IPS-20b (cell line): ENCODE data around the gene HSF2BP.
"Not testable (repeated sequence)": the region's sequence is repeated elsewhere in the genome, so short reads cannot be mapped to it uniquely, and the experiment has no call there.

Experiments
- H3K27ac ChIP-seq: one replicate; pipeline ENCODE4 v1.5.1; 2013; ENCODE audit warnings: low read length
- H3K27me3 ChIP-seq: 2 replicates; pipeline ENCODE4 v1.6.1; 2013; ENCODE audit warnings: mild to moderate bottlenecking, low read length, inconsistent platforms; ENCODE audit not compliant: insufficient read depth
- H3K36me3 ChIP-seq: 2 replicates; pipeline ENCODE4 v1.6.1; 2013; ENCODE audit warnings: low read depth, mild to moderate bottlenecking, inconsistent platforms, low read length, moderate library complexity; ENCODE audit not compliant: insufficient read depth
- H3K4me1 ChIP-seq: 2 replicates; pipeline ENCODE4 v1.6.1; 2013; ENCODE audit warnings: mild to moderate bottlenecking, control low read depth, inconsistent platforms, low read length, moderate library complexity; ENCODE audit not compliant: insufficient read depth
- H3K4me3 ChIP-seq: 2 replicates; pipeline ENCODE4 v1.5.1; 2013; ENCODE audit warnings: mild to moderate bottlenecking, low read length, inconsistent platforms
- H3K9ac ChIP-seq: 2 replicates; pipeline ENCODE4 v1.6.1; 2013; ENCODE audit warnings: low read depth, mild to moderate bottlenecking, inconsistent platforms, low read length, moderate library complexity
- H3K9me3 ChIP-seq: 2 replicates; pipeline ENCODE4 v1.6.1; 2013; ENCODE audit warnings: mild to moderate bottlenecking, low read depth, low read length, inconsistent platforms; ENCODE audit not compliant: insufficient read depth

The HSF2BP gene

DNA sequence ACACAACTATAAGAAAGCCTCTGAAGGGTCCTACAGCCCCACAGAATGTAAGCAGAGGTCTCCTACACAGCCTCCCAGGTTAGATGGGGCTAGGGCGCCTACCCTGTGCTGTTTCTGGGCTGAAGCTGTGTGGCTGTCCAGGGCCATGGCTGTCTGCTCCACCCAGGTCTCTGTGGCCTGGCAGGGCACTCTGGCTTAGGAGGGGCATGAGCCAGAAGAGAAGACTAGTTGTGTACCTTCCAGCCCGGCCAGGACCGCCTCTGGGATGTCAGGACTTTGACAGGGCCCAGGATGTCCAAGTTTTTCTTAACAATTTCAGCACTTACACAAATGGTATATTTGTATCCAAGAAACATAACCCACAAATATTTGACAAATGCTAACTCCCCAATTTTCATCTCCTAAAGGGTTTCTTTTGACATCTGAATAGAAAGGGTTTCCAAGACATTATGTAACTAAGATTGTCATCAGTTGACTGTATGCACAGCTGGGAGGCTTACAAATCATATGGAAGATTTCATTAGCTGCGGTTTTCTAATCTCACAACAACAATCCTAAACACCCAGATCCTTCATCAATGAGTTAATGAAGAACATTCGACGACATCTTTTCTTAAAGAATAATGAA, 80.5 kb downstream of the HSF2BP start:
- Histone ChIP-seq H3K9ac (no peak overlapping the region), H3K27ac (no peak overlapping the region), H3K9me3 (no peaks in the 10 kb centered on the region), H3K4me3 (no peak overlapping the region), H3K4me1 (peaks cover 5% of the 10 kb centered on the region; the same call in 1 of the 2 replicates), H3K27me3 (no peaks in the 10 kb centered on the region), H3K36me3 (no peaks in the 10 kb centered on the region)

DNA sequence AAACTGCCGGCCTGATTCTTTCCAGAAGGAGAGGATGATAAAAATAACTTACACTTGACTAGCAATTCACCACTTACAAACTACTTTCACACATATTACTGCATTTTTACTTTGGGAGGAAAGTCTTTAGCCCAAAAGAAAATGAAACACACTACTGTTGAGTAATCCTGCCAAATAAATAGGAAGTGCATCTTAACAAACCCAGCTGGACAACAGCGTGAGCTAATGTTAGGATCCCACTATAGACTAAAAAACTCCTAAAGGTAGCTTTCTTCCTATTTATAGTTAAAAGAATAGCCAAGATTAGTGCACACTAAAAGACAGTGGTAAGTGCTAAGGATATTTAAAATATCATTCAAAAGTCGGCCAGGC, 83.8 kb downstream of the HSF2BP start:
- Histone ChIP-seq H3K4me1 (peaks cover 5% of the 10 kb centered on the region; the same call in 1 of the 2 replicates), H3K27ac (no peak overlapping the region), H3K9ac (no peak overlapping the region), H3K4me3 (no peak overlapping the region), H3K27me3 (no peaks in the 10 kb centered on the region), H3K9me3 (no peaks in the 10 kb centered on the region), H3K36me3 (no peaks in the 10 kb centered on the region)

DNA sequence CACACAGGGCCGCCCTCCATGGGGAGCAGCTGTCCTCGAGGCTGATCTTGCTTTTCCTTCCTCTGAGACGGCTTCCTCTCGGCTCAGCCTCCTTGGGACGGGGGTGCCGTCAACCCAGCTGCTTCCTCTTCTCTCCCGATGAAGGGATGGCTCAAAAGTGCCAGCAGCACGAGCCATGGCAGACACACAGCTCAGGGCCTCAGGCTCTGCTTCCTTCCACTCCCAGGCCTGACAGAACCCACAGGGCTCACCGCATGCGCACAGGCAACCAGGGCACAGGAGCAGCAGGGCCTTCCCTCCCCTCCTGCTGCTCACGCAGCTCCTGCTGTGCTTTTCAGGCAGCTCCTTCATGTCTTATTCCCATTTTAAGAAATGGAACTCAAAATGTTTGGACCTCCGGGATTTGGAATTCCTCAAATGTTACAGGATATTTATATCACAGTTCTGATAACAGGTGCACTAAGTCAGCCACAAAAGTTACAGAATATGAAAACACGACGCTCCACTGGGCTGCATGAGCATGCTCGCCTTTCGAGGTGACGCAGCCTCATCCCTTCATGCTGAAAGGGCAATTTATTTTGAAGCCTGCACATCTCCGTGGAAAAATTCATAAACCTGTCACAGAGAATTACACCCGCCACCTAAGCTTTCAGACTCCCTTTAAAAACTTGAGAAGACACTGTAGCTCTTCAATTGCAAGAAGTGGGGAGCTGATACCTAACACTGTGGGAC, 84.4 kb downstream of the HSF2BP start:
- H3K4me1 ChIP-seq = peaks cover 5% of the 10 kb centered on the region; the same call in 1 of the 2 replicates
- H3K36me3 ChIP-seq = no peaks in the 10 kb centered on the region
- H3K4me3 ChIP-seq = no peak overlapping the region
- H3K9ac ChIP-seq = no peak overlapping the region
- H3K27me3 ChIP-seq = no peaks in the 10 kb centered on the region
- no peaks in the 10 kb centered on the region for H3K9me3 ChIP-seq
- H3K27ac ChIP-seq = no peak overlapping the region

DNA sequence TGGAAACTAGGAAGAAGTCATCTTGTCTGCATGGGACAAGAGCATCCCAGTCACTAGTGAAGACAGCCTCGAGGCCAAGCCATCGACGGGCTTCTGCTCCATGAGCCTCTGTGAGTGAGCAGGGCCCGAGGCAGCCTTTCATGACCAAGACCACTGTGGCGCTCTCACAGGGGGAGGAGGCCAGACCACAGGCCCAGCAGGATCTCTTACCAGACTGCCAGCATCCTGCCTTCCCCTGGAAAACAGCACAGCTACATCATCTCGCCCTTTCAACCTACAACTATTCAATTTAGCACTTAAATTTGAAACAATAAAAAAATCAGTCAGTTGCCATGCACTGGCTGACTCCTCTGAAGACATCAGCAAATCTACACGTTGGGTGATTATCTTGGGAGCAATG, 85.4 kb downstream of the HSF2BP start:
- Histone ChIP-seq H3K27me3 (no peaks in the 10 kb centered on the region), H3K4me1 (peaks cover 5% of the 10 kb centered on the region; the same call in 1 of the 2 replicates), H3K9me3 (no peaks in the 10 kb centered on the region), H3K4me3 (no peak overlapping the region), H3K9ac (no peak overlapping the region), H3K27ac (no peak overlapping the region), H3K36me3 (no peaks in the 10 kb centered on the region)

DNA sequence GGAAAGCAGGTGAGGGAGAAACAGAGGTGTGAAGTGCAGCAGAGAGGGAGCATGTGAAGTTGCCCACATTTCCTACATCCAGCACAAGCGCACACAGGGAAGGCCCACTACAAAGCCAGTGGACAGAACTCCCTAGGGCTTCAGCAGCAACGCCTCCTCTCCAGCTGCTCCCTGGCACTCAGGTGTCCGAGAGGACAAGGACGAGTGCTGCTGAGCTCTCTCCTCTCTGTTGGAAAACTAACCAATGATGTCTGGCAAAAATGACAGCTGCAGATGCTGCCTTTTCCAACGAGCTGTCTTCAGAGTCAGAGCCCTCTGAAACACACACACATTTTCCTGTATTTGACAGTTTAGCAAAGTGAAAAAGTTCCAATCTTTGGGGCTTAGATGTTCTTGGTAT, 86.8 kb downstream of the HSF2BP start:
- Histone ChIP-seq H3K4me3 (no peak overlapping the region), H3K27me3 (no peaks in the 10 kb centered on the region), H3K4me1 (peaks cover 5% of the 10 kb centered on the region; the same call in 1 of the 2 replicates), H3K27ac (no peak overlapping the region), H3K36me3 (no peaks in the 10 kb centered on the region), H3K9me3 (no peaks in the 10 kb centered on the region), H3K9ac (no peak overlapping the region)

DNA sequence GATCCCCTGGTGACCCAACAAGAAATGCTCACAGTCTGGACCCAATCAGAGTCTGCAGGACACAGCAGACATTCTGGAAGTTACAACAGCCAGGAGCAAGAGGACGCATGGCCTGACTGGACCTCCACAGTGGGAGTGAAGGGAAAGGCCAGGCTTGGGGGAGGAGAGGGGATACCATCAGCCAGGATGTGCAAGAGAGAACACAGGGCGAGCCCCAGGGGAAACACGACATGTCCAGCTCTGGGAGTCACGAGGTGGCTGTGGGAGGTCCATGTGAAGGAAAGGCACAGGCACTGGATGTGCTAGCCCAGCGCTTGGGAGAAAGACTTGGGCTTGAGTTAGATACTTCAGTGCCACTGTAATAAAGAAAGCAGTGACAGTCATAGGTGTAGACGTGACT, 87.3 kb downstream of the HSF2BP start:
- Histone ChIP-seq H3K4me3 (no peak overlapping the region), H3K36me3 (no peaks in the 10 kb centered on the region), H3K4me1 (peaks cover 5% of the 10 kb centered on the region; the same call in 1 of the 2 replicates), H3K27me3 (no peaks in the 10 kb centered on the region), H3K9me3 (no peaks in the 10 kb centered on the region), H3K9ac (no peak overlapping the region), H3K27ac (no peak overlapping the region)

DNA sequence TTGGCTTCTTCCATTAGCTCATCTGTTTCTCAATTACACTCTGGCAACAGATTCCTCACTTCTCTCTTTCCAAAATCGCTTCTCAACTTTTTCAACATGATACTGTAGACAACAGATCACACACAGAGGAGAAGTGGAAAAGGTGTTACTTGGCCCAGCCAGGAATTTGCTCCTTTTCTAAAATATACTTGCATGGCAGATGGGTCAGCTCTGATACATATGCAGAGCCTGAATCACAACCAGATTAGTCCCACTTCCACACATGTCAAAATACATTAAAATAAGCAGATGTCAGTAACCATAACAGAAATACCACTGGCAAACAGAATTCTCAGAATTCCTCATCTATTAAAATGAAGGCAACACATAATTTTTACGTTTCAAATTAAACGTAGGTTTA, 89.1 kb downstream of the HSF2BP start:
- H3K9me3 ChIP-seq, H3K9ac ChIP-seq, H3K27me3 ChIP-seq, H3K27ac ChIP-seq, H3K36me3 ChIP-seq, H3K4me1 ChIP-seq, H3K4me3 ChIP-seq: not testable (repeated sequence)

DNA sequence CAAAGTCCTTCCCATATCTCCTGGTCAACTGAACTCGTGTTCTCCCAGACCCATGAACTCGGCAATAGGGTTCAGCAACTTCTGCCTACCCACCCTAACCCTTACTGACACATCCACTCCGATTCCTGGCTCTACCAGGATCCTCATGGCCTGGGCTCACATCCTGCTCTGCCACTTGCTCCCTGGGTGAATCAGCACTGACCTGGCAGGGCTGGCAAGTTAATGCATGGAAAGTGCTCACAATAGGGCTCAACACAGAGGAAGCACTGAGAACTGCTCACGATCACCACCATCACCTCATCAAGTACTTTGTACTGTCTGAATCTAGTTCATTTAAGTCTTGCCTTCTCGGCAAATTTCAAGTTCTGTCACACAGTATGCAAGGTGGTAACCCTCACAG, 96.8 kb downstream of the HSF2BP start:
- H3K36me3 ChIP-seq, H3K9me3 ChIP-seq, H3K9ac ChIP-seq, H3K27ac ChIP-seq, H3K4me1 ChIP-seq, H3K27me3 ChIP-seq, H3K4me3 ChIP-seq: not testable (repeated sequence)

DNA sequence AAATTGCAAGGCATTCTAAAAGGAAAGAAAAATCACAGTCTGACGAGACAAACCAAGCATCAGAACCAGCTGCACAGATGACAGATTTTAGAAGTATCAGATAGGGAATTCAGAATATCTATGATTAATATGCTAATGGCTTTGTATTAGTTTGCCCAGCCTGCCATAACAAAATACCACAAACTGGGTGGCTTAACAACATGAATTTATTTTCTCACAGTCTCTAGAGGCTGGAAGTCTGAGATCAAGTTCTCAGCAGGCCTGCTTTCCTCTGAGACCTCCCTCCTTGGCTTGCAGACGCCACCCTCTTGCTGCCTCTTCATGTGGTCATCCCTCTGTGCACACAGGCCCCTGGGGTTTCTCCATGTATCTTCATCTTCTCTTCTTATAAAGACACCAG, 118.7 kb downstream of the HSF2BP start:
- H3K27me3 ChIP-seq, H3K9ac ChIP-seq, H3K36me3 ChIP-seq, H3K4me1 ChIP-seq, H3K9me3 ChIP-seq, H3K4me3 ChIP-seq, H3K27ac ChIP-seq: not testable (repeated sequence)

DNA sequence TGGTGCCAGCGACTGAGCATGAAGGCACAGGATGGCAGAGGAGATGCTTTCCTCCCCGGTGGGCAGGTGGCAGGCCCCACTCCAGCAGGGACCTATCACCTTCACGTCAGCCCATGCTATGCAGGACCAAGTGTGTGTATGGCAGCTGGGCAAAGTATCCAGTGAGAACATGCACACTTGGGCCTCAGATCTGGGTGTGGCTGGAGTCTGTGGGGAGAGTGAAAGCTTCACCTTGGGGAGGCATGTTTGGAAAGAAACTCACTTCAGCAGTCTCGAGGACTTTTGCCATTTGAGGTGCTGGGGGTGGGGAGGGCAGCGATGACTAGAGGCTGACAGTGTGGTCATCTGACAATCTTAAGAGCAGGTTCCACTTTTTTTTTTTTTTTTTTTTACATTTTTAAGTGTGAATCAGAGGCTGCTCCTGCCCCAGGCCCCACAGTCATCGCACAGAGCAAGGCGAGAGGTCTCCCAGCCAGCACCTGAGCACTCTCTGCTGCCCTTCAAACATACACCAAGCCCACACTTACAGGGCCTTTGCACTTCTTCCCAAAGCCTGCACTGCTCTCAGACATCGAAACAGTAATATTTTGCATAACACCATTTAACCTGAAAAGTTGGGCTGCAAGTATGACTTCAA, 136.7 kb downstream of the HSF2BP start:
- H3K27me3 ChIP-seq, H3K4me3 ChIP-seq, H3K36me3 ChIP-seq, H3K9me3 ChIP-seq, H3K9ac ChIP-seq, H3K4me1 ChIP-seq, H3K27ac ChIP-seq: not testable (repeated sequence)

DNA sequence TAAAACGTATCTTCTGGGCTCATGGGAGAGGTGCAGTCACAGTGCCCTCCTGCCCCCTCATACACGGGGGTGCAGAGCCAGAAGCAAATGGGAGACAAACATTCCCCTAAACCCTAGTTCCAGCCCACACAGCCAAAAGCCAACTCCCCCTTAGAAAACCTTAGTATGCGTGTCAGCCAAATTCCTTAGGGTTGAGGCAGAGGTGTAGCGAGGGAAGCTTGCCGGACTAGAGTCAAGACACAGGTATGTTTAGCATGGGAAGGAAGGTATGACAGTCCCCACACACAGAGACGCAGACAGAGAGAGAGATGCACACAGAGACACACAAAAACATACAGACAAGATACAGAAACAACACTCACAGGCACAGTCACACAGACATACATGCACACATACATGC, 141.6 kb downstream of the HSF2BP start:
- H3K4me1 ChIP-seq, H3K27ac ChIP-seq, H3K9me3 ChIP-seq, H3K4me3 ChIP-seq, H3K9ac ChIP-seq, H3K36me3 ChIP-seq, H3K27me3 ChIP-seq: not testable (repeated sequence)
